WTC11 (cell line): Measurements from ENCODE around the gene CELF2. TPM values are rescaled to one million over a fixed set of nuclear protein-coding genes. Genes with fewer than 3 reads are reported as not detected.

Experiments
- ATAC-seq: fragments of 200-7000 bp; cut with Tn5 transposase; 2 replicates; pipeline ENCODE4 v1.10.0; 2021; ENCODE audit warnings: mild to moderate bottlenecking, moderate library complexity
- CTCF ChIA-PET: fragments of 300-600 bp; sonication (Branson Sonifier 250); formaldehyde crosslinking; loops from one replicate; lab custom pipeline; 2021; ENCODE audit warnings: antibody characterized with exemption; lab: Charles Lee
- POLR2A ChIA-PET: fragments of 350-600 bp; sonication (Branson Sonifier 250); formaldehyde crosslinking; loops from one replicate; lab custom pipeline; 2021; ENCODE audit warnings: antibody characterized with exemption; lab: Charles Lee
- DNase-seq: peaks from one replicate; pipeline ENCODE4 v3.0.0; 2021; ENCODE audit warnings: low spot score
- H3K27ac Mint-ChIP-seq: 2 replicates; pipeline ENCODE4 v1.8.0; 2021; ENCODE audit warnings: mixed read lengths
- H3K27me3 Mint-ChIP-seq: 2 replicates; pipeline ENCODE4 v1.8.0; 2021; ENCODE audit warnings: low read depth, mild to moderate bottlenecking, moderate library complexity, mixed read lengths
- H3K36me3 Mint-ChIP-seq: 2 replicates; pipeline ENCODE4 v1.8.0; 2021; ENCODE audit warnings: mixed read lengths
- H3K4me1 Mint-ChIP-seq: 2 replicates; pipeline ENCODE4 v1.8.0; 2022; ENCODE audit warnings: mixed read lengths
- H3K4me3 Mint-ChIP-seq: 2 replicates; pipeline ENCODE4 v1.8.0; 2021; ENCODE audit warnings: mild to moderate bottlenecking, moderate library complexity, mixed read lengths
- H3K9me3 Mint-ChIP-seq: 2 replicates; pipeline ENCODE4 v1.8.0; 2021; ENCODE audit warnings: mixed read lengths
- AFF4 ChIP-seq: sonication (generic); formaldehyde crosslinking; IDR thresholded peaks from 2 replicates; pipeline ENCODE4 v1.8.1; 2023; ENCODE audit warnings: mild to moderate bottlenecking, missing genetic modification reagents, borderline replicate concordance
- ATF1 ChIP-seq: sonication (generic); formaldehyde crosslinking; IDR thresholded peaks from 2 replicates; pipeline ENCODE4 v1.8.1; 2023; ENCODE audit warnings: mild to moderate bottlenecking, moderate library complexity, missing genetic modification reagents
- ATF3 ChIP-seq: sonication (generic); formaldehyde crosslinking; conservative IDR thresholded peaks from 2 replicates; pipeline ENCODE4 v1.8.1; 2022; ENCODE audit warnings: mild to moderate bottlenecking, missing genetic modification reagents
- E2F4 ChIP-seq: sonication (generic); formaldehyde crosslinking; IDR thresholded peaks from 2 replicates; pipeline ENCODE4 v1.8.1; 2022; ENCODE audit warnings: low read depth, mild to moderate bottlenecking, moderate library complexity, missing genetic modification reagents, borderline replicate concordance
- ELF4 ChIP-seq: sonication (generic); formaldehyde crosslinking; IDR thresholded peaks from 2 replicates; pipeline ENCODE4 v1.8.1; 2022; ENCODE audit warnings: low read depth, mild to moderate bottlenecking, moderate library complexity, missing genetic modification reagents
- EMX1 ChIP-seq: fragments of 250-450 bp; sonication (Bioruptor Pico); IDR thresholded peaks from 2 replicates; pipeline ENCODE4 v1.8.0; 2021; ENCODE audit warnings: mild to moderate bottlenecking
- ERG ChIP-seq: fragments of 250-450 bp; sonication (Bioruptor Pico); IDR thresholded peaks from 2 replicates; pipeline ENCODE4 v1.8.0; 2021; ENCODE audit warnings: mild to moderate bottlenecking
- FOXP1 ChIP-seq: sonication (generic); formaldehyde crosslinking; IDR thresholded peaks from 2 replicates; pipeline ENCODE4 v1.8.0; 2022; ENCODE audit warnings: missing genetic modification reagents, mild to moderate bottlenecking, moderate library complexity, borderline replicate concordance
- IRF1 ChIP-seq: sonication (generic); formaldehyde crosslinking; IDR thresholded peaks from 2 replicates; pipeline ENCODE4 v1.8.0; 2023; ENCODE audit warnings: missing genetic modification reagents
- KAT7 ChIP-seq: sonication (generic); formaldehyde crosslinking; IDR thresholded peaks from 2 replicates; pipeline ENCODE4 v1.8.1; 2023; ENCODE audit warnings: missing genetic modification reagents, mild to moderate bottlenecking, borderline replicate concordance
- MXD4 ChIP-seq: fragments of 250-450 bp; sonication (Bioruptor Pico); IDR thresholded peaks from 2 replicates; pipeline ENCODE4 v1.8.0; 2021; ENCODE audit warnings: mild to moderate bottlenecking, moderate library complexity, borderline replicate concordance
- MYBL2 ChIP-seq: sonication (generic); formaldehyde crosslinking; IDR thresholded peaks from 2 replicates; pipeline ENCODE4 v1.8.1; 2023; ENCODE audit warnings: mild to moderate bottlenecking, moderate library complexity, missing genetic modification reagents
- NFATC4 ChIP-seq: fragments of 250-450 bp; sonication (Bioruptor Pico); IDR thresholded peaks from 2 replicates; pipeline ENCODE4 v1.9.0; 2021; ENCODE audit warnings: mild to moderate bottlenecking
- RELA ChIP-seq: sonication (generic); formaldehyde crosslinking; IDR thresholded peaks from 2 replicates; pipeline ENCODE4 v1.8.1; 2022; ENCODE audit warnings: missing genetic modification reagents, mild to moderate bottlenecking, borderline replicate concordance
- SMAD4 ChIP-seq: sonication (generic); formaldehyde crosslinking; IDR thresholded peaks from 2 replicates; pipeline ENCODE4 v1.8.0; 2022; ENCODE audit warnings: mild to moderate bottlenecking, missing genetic modification reagents
- TCF7 ChIP-seq: sonication (generic); formaldehyde crosslinking; IDR thresholded peaks from 2 replicates; pipeline ENCODE4 v1.8.0; 2022; ENCODE audit warnings: mild to moderate bottlenecking, low read depth, missing genetic modification reagents, moderate library complexity
- TP53 ChIP-seq: sonication (generic); formaldehyde crosslinking; IDR thresholded peaks from 2 replicates; pipeline ENCODE4 v1.8.1; 2023; ENCODE audit warnings: mild to moderate bottlenecking, missing genetic modification reagents
- USF1 ChIP-seq: sonication (generic); formaldehyde crosslinking; IDR thresholded peaks from 2 replicates; pipeline ENCODE4 v1.8.0; 2022; ENCODE audit warnings: mild to moderate bottlenecking, missing genetic modification reagents
- ZBTB43 ChIP-seq: sonication (generic); formaldehyde crosslinking; IDR thresholded peaks from 2 replicates; pipeline ENCODE4 v1.8.1; 2023; ENCODE audit warnings: mild to moderate bottlenecking, missing genetic modification reagents
- ZNF396 ChIP-seq: fragments of 250-450 bp; sonication (Bioruptor Pico); IDR thresholded peaks from 2 replicates; pipeline ENCODE4 v1.8.0; 2021; ENCODE audit warnings: mild to moderate bottlenecking, moderate library complexity, borderline replicate concordance
- ZNF423 ChIP-seq: fragments of 250-450 bp; sonication (Bioruptor Pico); IDR thresholded peaks from 2 replicates; pipeline ENCODE4 v2.1.2; 2022; ENCODE audit warnings: mild to moderate bottlenecking, moderate library complexity
- ZSCAN18 ChIP-seq: fragments of 250-450 bp; sonication (Bioruptor Pico); IDR thresholded peaks from 2 replicates; pipeline ENCODE4 v2.1.2; 2022; ENCODE audit warnings: mild to moderate bottlenecking, moderate library complexity
- total RNA-seq: library from RNA; stranded (reverse); gene quantifications from 3 replicates; pipeline ENCODE4 v1.2.3, GENCODE V29; 2021

The CELF2 gene
- total RNA-seq, 1 experiment from 2014 or later = 24.6 TPM

GRCh38 chr10:11045487-11045886 is 27.8 kb downstream of the CELF2 start (continued):
- TF ChIP-seq IRF1 (CRISPR knock-in tag) (no peak), ELF4 (CRISPR knock-in tag) (no peak), ZNF423 (CRISPR knock-in tag) (no peak), RELA (CRISPR knock-in tag) (no peak), FOXP1 (CRISPR knock-in tag) (no peak), USF1 (CRISPR knock-in tag) (no peak)

- no peaks in the 10 kb centered on the region for H3K27me3 Mint-ChIP-seq
- no peak for TF ChIP-seq MYBL2 (CRISPR knock-in tag)
- TF ChIP-seq ZNF423 (CRISPR knock-in tag) = no peak
- no peak for TF ChIP-seq TP53 (CRISPR knock-in tag)
- TF ChIP-seq ZSCAN18 (CRISPR knock-in tag) = no peak
- TF ChIP-seq SMAD4 (CRISPR knock-in tag) = no peak
- TF ChIP-seq ZBTB43 (CRISPR knock-in tag) = no peak
- no peak for TF ChIP-seq RELA (CRISPR knock-in tag)
- no peak for TF ChIP-seq TCF7 (CRISPR knock-in tag)
- TF ChIP-seq E2F4 (CRISPR knock-in tag) = no peak
- no peak for TF ChIP-seq EMX1 (CRISPR knock-in tag)
- ChIA-PET CTCF (no interaction called here), POLR2A (no interaction called here)
- H3K36me3 Mint-ChIP-seq = no peaks in the 10 kb centered on the region
- H3K27ac Mint-ChIP-seq = peak overlapping the region; percentile 57; the same call in 1 of the 2 replicates
- H3K4me1 Mint-ChIP-seq = peaks cover 54% of the 10 kb centered on the region
- H3K4me3 Mint-ChIP-seq = no peak overlapping the region
- H3K9me3 Mint-ChIP-seq = no peaks in the 10 kb centered on the region
- ATAC-seq (peak; percentile 28; the same call in 1 of the 2 replicates), DNase-seq (no peak)
These were observed 28.5 kb downstream of the CELF2 start for GRCh38 chr10:11045995-11046775.

GRCh38 chr10:11046776-11047160 is 29.1 kb downstream of the CELF2 start:
- Mint-ChIP-seq H3K9me3 (no peaks in the 10 kb centered on the region), H3K36me3 (no peaks in the 10 kb centered on the region), H3K4me3 (no peak overlapping the region), H3K4me1 (peaks cover 54% of the 10 kb centered on the region), H3K27me3 (no peaks in the 10 kb centered on the region), H3K27ac (0 out of 2 replicates have a peak overlapping the region, but pooled peaks have one; percentile 57)
- ATAC-seq (no peak), DNase-seq (no peak)
- POLR2A ChIA-PET = no interaction called here
- CTCF ChIA-PET = no interaction called here
- TF ChIP-seq ATF1 (CRISPR knock-in tag) (no peak), AFF4 (CRISPR knock-in tag) (no peak), MXD4 (CRISPR knock-in tag) (no peak), NFATC4 (CRISPR knock-in tag) (no peak), TCF7 (CRISPR knock-in tag) (no peak), KAT7 (CRISPR knock-in tag) (no peak), ATF3 (CRISPR knock-in tag) (no peak), ERG (CRISPR knock-in tag) (no peak), ZNF396 (no peak)
